Measurements from ENCODE around the gene PBX3.

DNA sequence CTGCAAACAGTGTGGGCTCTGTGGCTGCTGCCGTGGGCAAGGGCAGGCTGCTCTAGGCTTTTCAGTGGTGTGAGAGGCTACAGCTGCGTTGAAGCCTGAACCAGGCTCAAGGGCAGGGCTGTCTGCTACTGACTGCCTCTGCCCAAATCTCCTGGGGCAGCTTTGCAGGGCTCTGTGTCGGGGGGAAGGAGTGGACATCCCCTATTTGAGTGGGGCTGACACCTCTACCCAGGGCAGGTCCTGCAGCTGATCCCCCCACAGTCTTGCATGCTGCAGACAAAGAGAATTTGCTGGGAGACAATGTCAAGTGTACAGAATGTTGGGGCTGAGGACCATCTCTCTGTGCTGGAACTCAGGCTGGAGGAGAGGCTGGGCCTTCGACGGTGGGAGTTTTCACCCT is 240.2 kb downstream of the PBX3 start:
- TF ChIP-seq, protein P1, sequence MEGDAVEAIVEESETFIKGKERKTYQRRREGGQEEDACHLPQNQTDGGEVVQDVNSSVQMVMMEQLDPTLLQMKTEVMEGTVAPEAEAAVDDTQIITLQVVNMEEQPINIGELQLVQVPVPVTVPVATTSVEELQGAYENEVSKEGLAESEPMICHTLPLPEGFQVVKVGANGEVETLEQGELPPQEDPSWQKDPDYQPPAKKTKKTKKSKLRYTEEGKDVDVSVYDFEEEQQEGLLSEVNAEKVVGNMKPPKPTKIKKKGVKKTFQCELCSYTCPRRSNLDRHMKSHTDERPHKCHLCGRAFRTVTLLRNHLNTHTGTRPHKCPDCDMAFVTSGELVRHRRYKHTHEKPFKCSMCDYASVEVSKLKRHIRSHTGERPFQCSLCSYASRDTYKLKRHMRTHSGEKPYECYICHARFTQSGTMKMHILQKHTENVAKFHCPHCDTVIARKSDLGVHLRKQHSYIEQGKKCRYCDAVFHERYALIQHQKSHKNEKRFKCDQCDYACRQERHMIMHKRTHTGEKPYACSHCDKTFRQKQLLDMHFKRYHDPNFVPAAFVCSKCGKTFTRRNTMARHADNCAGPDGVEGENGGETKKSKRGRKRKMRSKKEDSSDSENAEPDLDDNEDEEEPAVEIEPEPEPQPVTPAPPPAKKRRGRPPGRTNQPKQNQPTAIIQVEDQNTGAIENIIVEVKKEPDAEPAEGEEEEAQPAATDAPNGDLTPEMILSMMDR (conservative IDR thresholded peaks at IDR 0.05 in 1 of 2, IDR thresholded peaks at IDR 0.05 in 1 of 2; ENCODE audit: extremely low read depth in 1 of 2, insufficient read depth in 1 of 2, low read depth in 1 of 2, low read length in 2 of 2) = no peak
- TF ChIP-seq EZH2 (IDR thresholded peaks at IDR 0.05; ENCODE audit: borderline replicate concordance, low read length) = no peak
